ENCODE results near the gene TMEM18.

GRCh38 chr2:654896-655295 lies 22.3 kb downstream of the TMEM18 start:
- TF ChIP-seq CTCF (IDR thresholded peaks at IDR 0.05 in 2 of 3, conservative IDR thresholded peaks at IDR 0.05 in 1 of 3; ENCODE audit: insufficient read depth in 2 of 3, low read depth in 1 of 3, low read length in 3 of 3): no peak
- TF ChIP-seq PTRF (tag; IDR thresholded peaks at IDR 0.05): no peak
- TF ChIP-seq FOXP1 (CRISPR knock-in tag; IDR thresholded peaks at IDR 0.05): no peak
- TF ChIP-seq KDM5B (IDR thresholded peaks at IDR 0.05; ENCODE audit: insufficient replicate concordance, low read depth, low read length): no peak
- TF ChIP-seq SFPQ (IDR thresholded peaks at IDR 0.05; ENCODE audit: low read depth, low read length): no peak
- no peak for TF ChIP-seq ETS2 (tag; IDR thresholded peaks at IDR 0.05; ENCODE audit: borderline replicate concordance, poor library complexity, severe bottlenecking)
- no peak for TF ChIP-seq NRF1 (conservative IDR thresholded peaks at IDR 0.05 in 1 of 2, IDR thresholded peaks at IDR 0.05 in 1 of 2)
- TF ChIP-seq DACH1 (IDR thresholded peaks at IDR 0.05; ENCODE audit: partially characterized antibody): no peak
- TF ChIP-seq ESRRA (IDR thresholded peaks at IDR 0.05; ENCODE audit: borderline replicate concordance, low read depth): no peak
- TF ChIP-seq ZFPM2 (CRISPR knock-in tag; IDR thresholded peaks at IDR 0.05): no peak
- TF ChIP-seq TCF7L2 (IDR thresholded peaks at IDR 0.05; ENCODE audit: low read depth, low read length): no peak
- TF ChIP-seq PHF8 (IDR thresholded peaks at IDR 0.05; ENCODE audit: borderline replicate concordance, low read length): no peak
- TF ChIP-seq ZNF354B (CRISPR knock-in tag; IDR thresholded peaks at IDR 0.05): no peak

Measured in K562 (cell line).